GM18498 (cell line): ENCODE results near the gene SCN1B.
"Not testable (repeated sequence)": the region's sequence is repeated elsewhere in the genome, so short reads cannot be mapped to it uniquely, and the experiment has no call there.

Experiments used
- ATAC-seq: cut with Tn5 transposase; IDR thresholded peaks from one replicate; pipeline ENCODE4 v1.9.1; 2021; ENCODE audit warnings: mild to moderate bottlenecking, moderate library complexity; ENCODE audit not compliant: unreplicated experiment

The SCN1B gene

GRCh38 chr19:35000647-35001501 is 29.4 kb upstream of the SCN1B start:
- no peak for ATAC-seq

GRCh38 chr19:35002037-35002535 is 28.2 kb upstream of the SCN1B start:
- ATAC-seq = no peak

GRCh38 chr19:35004517-35005255 is 25.6 kb upstream of the SCN1B start:
- no peak for ATAC-seq

DNA sequence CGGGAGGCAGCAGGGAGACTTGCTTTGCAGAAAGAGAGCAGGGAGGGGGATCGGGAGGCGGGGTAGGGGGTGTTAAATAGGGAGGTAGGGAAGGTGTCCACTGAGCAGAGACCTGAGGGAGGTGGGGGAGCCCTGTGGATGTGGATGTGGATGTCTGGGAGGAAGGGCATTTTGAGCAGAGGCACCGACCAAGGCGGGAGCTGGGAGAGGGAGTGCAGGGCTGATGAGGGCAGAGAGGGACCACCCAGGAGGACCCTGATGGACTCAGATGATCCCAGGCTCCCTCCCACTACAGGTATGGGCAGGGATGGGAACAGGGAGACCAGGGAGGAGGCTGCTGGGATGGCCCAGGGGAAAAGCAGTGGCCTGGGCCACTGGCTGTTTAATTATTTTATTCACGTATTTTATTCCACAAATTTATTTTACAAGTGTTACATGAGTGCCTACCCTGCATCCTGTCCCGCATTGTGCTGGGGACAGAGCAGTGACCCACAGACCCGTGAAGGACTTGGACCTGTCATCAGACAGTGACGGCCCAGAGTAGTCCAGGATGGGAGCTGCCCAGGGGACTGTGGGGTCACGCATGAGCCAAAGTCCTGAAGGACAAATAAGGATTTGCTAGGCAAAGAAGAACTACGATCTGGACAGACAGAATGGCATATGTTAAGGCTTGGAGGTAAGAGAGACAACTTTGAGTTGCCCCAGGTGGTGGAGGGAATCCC is 24.9 kb upstream of the SCN1B start:
- no peak for ATAC-seq

- ATAC-seq = not testable (repeated sequence)
These were observed 24.3 kb upstream of the SCN1B start for GRCh38 chr19:35006007-35006341.

DNA sequence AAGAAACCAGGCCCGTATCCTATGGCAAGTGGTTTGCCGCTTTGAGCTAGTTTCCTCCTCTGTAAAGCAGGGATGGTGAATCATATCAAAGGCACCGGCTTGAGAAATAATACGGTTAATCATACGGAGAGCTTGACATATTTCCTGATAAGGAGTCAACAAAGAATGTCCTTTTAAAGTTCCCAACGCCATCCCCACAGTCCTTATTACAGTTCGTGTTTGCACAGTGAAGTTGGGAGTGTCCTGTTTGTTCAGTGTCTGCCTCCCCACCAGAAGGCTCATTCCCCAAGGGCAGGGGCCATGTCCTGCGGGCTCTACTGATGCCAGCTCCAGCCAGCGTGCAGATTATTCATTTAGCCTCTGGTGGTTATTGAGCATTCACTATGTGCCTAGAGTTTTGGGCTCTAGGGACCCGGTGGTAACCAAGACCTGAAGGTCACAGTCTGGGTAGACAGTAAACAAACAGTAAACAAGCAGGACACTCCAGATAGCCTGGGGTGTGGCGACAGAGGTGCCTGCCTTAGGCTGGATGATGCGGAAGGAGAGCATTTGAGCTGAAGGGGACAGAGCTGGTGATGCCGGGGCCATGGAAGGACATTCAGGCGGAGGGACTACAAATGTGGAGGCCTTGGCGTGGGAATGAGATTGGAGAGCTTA is 23.8 kb upstream of the SCN1B start:
- ATAC-seq = no peak

GRCh38 chr19:35006999-35007365 is 23.3 kb upstream of the SCN1B start:
- ATAC-seq = no peak

DNA sequence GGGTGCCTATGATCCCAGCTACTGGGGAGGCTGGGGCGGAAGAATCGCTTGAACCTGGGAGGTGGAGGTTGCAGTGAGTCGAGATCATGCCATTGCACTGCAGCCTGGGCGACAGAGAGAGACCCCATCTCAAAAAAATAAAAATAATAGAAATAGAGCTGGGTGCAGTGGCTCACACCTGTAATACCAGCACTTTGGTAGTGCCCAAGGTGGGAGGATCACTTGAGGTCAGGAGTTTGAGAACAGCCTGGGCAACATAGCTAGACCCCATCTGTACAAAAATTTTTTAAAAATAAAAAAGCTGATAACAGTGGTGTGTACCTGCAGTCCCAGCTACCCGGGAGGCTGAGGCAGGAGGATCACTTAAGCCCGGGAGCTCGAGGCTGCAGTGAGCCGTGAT is 22.8 kb upstream of the SCN1B start:
- ATAC-seq = not testable (repeated sequence)

GRCh38 chr19:35008891-35009341 is 21.4 kb upstream of the SCN1B start:
- ATAC-seq = no peak

- no peak for ATAC-seq
These were observed 20.6 kb upstream of the SCN1B start for GRCh38 chr19:35009424-35010415.

GRCh38 chr19:35011091-35011689 is 19.1 kb upstream of the SCN1B start:
- ATAC-seq = no peak

DNA sequence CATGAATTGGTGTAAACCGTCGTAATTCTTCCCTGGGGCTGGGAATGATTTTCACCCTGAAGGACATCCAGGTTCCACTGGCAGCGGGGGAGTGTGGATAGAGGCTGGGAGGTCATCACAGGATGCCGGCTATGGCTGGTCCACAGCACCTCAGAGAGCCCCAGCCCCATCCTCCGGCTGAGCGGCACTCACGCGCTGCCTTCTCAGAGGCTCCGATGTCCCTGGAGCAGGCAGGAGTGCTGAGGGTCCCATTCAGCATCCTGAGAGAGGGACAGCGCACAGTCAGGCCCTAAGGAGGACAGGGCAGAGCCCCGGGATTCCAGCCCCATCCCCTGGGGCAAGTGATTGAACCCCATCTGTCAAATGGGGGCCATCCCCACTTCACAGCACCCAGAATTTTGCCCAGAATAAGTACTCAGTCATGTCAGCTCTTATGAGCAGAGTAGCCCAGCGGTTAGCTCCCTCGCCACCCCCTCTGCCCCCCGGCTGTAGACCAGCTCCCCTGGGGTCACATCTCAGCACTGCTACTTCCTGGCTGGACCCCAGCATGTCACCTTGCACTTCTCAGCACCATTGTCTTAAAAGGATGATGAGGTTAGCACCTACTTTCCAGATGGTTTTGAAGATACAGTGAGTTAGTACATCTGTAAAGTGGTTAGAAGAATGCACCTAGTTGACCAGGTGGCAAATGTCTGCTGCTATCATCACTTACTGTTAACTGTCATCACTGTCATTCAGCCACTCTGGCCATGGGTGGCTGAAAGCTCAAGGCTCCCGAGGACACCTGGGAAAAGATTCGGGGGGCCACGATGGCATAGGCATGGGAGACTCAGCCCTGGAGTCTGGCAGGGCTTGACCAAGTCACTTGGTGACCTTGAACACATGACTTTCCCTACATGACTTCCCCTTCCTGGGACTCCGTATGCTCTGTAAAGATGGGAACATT is 18.3 kb upstream of the SCN1B start:
- ATAC-seq = no peak

DNA sequence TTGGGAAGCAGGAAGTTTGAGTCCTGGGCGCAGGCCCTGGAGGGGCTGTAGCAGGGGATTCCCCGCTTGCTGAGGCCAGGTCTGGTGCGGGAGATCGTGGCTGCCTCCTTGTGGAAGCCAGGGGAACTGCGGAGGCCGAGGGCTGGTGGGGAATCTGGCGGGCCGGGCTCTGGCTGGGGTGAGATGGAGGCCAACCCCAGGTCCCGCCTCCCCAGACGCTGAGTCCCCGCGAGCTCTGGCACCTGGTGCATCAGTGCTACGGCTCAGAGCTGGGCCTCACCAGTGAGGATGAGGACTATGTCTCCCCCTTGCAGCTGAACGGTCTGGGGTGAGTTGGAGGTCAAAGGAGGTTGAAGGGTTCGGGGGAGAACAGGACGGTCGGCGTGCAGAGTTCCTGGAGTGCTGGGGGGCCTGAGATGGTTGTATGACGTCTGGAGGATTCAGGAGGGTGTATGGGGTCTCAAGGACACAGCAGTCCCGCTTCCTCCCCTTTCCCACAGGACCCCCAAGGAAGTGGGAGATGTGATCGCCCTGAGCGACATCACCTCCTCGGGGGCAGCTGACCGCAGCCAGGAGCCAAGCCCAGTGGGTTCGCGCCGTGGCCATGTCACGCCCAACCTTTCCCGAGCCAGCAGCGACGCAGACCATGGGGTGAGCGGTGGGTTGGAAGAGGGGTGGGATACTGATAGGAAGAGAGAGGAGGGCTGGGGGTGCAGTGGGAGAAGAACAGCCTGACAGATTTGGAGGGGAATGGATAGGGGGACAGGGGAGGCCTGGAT is 17.0 kb upstream of the SCN1B start:
- no peak for ATAC-seq

DNA sequence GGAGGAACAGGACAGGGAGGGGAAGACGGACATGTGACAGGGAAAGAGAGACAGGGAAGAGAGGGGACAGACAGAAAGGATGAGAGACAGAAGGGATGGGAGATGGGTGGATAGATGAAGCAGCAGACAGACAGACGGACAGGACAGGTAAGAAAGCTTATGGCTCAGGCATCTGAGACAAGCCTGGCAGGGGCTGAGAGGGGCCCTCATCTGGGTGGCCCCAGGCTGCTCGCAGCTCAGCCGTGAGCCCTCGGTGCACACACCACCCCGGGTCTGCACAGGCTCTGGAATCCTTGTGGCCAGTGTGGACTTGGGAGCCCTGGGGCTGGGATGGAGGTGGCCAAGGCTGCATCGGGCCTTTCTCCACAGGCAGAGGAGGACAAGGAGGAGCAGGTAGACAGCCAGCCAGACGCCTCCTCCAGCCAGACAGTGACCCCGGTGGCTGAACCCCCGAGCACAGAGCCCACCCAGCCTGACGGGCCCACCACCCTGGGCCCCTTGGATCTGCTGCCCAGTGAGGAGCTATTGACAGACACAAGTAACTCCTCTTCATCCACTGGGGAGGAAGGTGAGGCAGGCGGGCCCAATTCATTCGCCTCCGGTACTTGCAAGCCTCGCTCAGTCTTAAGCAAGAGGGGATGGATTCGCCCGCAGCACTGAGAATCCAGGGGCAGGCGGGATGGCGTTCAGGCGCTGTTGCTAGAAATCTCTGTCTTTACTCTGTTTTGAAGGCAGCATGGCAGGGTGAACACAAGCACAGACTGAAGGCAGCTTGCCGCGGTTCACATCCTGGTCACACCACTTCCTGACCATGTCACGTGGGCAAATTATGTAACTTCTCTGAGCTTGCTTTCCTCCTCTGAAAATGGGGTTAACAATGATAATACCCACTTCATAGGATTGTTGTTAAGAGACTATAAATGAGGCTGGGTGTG is 16.2 kb upstream of the SCN1B start:
- ATAC-seq = no peak

DNA sequence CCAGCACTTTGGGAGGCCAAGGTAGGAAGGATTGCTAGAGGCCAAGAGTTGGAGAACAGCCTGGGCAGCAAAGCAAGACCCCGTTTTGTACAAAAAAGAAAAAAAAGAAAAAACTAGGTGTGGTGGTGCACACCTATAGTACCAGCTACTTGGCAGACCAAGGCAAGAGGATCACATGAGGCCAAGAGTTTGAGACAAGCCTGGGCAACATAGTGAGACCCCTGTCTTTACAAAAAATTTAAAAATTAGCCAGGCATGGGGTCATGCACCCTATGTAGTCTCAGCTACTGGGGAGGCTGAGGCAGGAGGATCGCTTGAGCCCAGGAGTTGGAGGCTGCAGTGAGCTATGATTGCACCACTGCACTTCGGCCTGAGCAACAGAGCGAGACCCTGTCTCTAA is 15.5 kb upstream of the SCN1B start:
- not testable (repeated sequence) for ATAC-seq

DNA sequence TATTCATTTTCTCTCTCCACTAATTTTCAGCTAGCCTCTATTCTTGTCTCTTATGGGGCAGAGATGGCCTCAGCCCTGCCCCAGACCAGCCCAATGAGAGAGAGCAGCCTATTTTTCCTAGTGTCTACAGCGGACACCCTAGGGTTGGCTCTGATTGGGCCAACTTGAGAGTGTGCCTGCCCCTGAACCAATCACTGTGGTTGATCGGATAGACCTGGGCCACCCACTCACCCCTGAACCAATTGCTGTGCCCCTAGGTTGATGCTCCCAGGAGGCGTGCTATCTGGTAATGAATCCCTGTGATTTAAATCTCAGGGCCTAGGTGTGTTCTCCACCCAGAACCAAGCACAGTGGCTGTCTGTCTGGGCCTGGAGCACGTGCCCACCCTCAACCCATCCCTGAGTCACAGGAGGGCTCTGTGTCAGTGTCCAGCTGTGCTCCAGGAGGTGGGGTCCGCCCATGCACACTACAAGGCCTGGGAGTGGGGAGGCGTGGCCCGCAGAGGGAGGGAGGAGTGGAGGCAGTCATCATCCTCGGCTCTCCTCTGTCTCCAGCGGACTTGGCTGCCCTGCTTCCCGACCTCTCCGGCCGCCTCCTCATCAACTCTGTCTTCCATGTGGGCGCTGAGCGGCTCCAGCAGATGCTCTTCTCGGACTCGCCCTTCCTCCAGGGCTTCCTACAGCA is 14.9 kb upstream of the SCN1B start:
- ATAC-seq = no peak
